Measurements from ENCODE around the gene ADCY10. TPM values are rescaled to one million over a fixed set of nuclear protein-coding genes. Genes with fewer than 3 reads are reported as not detected.

ADCY10 gene
- total and polyA plus RNA-seq, 9 of the 15 experiments (the other 6 are each of a cell fraction or from before 2014, with no cell fraction given) = 0.08 to 0.86 (median 0.22) TPM

- TF ChIP-seq ATF6 (CRISPR knock-in tag; IDR thresholded peaks at IDR 0.05) = no peak
- TF ChIP-seq GTF2B (IDR thresholded peaks at IDR 0.05; ENCODE audit: extremely low read depth, insufficient read length) = no peak
- peak; percentile 35; the same call in 1 of the 2 replicates for TF ChIP-seq ATF3 (IDR thresholded peaks at IDR 0.05)
- 0 out of 2 replicates have a peak, but pooled peaks have one; percentile 12 for TF ChIP-seq ATF3 (CRISPR knock-in tag; conservative IDR thresholded peaks at IDR 0.05)
- no peak for TF ChIP-seq TBP (optimal IDR thresholded peaks at IDR 0.05; ENCODE audit: low read depth, low read length)
- TF ChIP-seq USF1 (CRISPR knock-in tag; IDR thresholded peaks at IDR 0.05) = no peak
- 0 out of 2 replicates have a peak, but pooled peaks have one; percentile 55 for TF ChIP-seq PTRF (tag; IDR thresholded peaks at IDR 0.05)
- TF ChIP-seq GTF2E2 (tag; IDR thresholded peaks at IDR 0.05) = no peak
- no peak for TF ChIP-seq TSHZ1 (CRISPR knock-in tag; IDR thresholded peaks at IDR 0.05)
- no peak for TF ChIP-seq ZNF324 (CRISPR knock-in tag; IDR thresholded peaks at IDR 0.05)
- TF ChIP-seq CBFA2T3 (IDR thresholded peaks at IDR 0.05) = peak; percentile 49
- no peak for TF ChIP-seq ZNF551 (CRISPR knock-in tag; IDR thresholded peaks at IDR 0.05)
- TF ChIP-seq TCF7 (IDR thresholded peaks at IDR 0.05; ENCODE audit: borderline replicate concordance) = no peak
- TF ChIP-seq HES1 (IDR thresholded peaks at IDR 0.05; ENCODE audit: low read depth) = no peak
- TF ChIP-seq ZNF449 (CRISPR knock-in tag; IDR thresholded peaks at IDR 0.05) = no peak
- TF ChIP-seq RBBP5 (IDR thresholded peaks at IDR 0.05; ENCODE audit: borderline replicate concordance, insufficient read depth, low read length, poor library complexity, severe bottlenecking) = no peak
- no peak for TF ChIP-seq CBX2 (IDR thresholded peaks at IDR 0.05; ENCODE audit: insufficient read depth, low read length, poor library complexity, severe bottlenecking)
- no peak for TF ChIP-seq MCM2 (IDR thresholded peaks at IDR 0.05; ENCODE audit: low read depth)
Measured at GRCh38 chr1:167863921-167864279, 50.0 kb downstream of the ADCY10 start (continued).
